HFFc6 (cell line): ENCODE measurements around the gene MFN2. TPM values are rescaled to one million over a fixed set of nuclear protein-coding genes. Genes with fewer than 3 reads are reported as not detected.

ENCODE experiments used
- DNase-seq: peaks from one replicate; pipeline ENCODE4 v3.0.0-alpha.2; 2018
- H3K27ac Mint-ChIP-seq: 2 replicates; pipeline ENCODE4 v1.8.0; 2020; ENCODE audit warnings: mild to moderate bottlenecking, mixed read lengths
- H3K27me3 Mint-ChIP-seq: 2 replicates; pipeline ENCODE4 v1.8.0; 2021; ENCODE audit warnings: mild to moderate bottlenecking, moderate library complexity, mixed read lengths; ENCODE audit not compliant: insufficient read depth
- H3K36me3 Mint-ChIP-seq: 2 replicates; pipeline ENCODE4 v1.8.0; 2021; ENCODE audit warnings: low read depth, mixed read lengths
- H3K4me1 Mint-ChIP-seq: 2 replicates; pipeline ENCODE4 v1.8.0; 2020; ENCODE audit warnings: low read depth, mixed read lengths
- H3K4me3 Mint-ChIP-seq: 2 replicates; pipeline ENCODE4 v1.8.0; 2020; ENCODE audit warnings: mild to moderate bottlenecking, moderate library complexity, mixed read lengths
- H3K9me3 Mint-ChIP-seq: 2 replicates; pipeline ENCODE4 v1.8.0; 2020; ENCODE audit warnings: mild to moderate bottlenecking, mixed read lengths
- CTCF ChIP-seq: fragments of 200-600 bp; sonication (generic); IDR thresholded peaks from 2 replicates; pipeline ENCODE4 v1.5.0; 2021; ENCODE audit warnings: antibody characterized with exemption, mild to moderate bottlenecking
- total RNA-seq, 6 experiments: library from RNA; stranded (reverse); fragmentation: NEBNext Ultra II Directional; extraction: Animal tissue kit (Norgen Biotek cat#: 25700); gene quantifications; 2 replicates in 1 of 6; 3 replicates in 5 of 6; pipeline ENCODE4 v1.2.3, GENCODE V29; 2021

MFN2 gene
- total RNA-seq, 6 experiments from 2014 or later = 92.8 to 112 (median 101) TPM

- Mint-ChIP-seq H3K27ac (no peak overlapping the region), H3K4me1 (peaks cover 24% of the 10 kb centered on the region), H3K4me3 (no peak overlapping the region), H3K27me3 (peaks cover 8% of the 10 kb centered on the region), H3K36me3 (no peaks in the 10 kb centered on the region), H3K9me3 (peaks cover 4% of the 10 kb centered on the region; the same call in 1 of the 2 replicates)
- no peak for TF ChIP-seq CTCF
- DNase-seq = no peak
Measured at GRCh38 chr1:12056331-12056841, 76.1 kb downstream of the MFN2 start.

DNA sequence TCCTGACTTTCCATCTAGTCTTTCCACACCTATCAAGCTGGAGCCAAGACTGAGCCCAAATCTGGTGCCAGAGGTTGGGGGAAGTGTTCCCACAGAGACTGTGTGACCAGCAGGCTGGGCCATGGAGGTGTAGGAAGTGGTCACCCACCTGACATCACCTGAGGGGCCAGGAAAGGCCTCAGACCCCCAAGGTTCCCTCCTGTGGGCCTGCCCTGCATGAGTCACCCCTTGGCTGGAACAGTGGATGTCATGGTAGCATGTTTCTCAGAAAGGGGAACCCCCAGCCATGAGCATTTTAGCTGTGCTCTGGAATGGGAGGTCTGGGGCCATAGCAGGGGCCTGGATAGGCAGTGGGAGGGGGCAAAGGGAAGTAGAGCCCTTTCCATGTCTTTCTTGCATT is 77.1 kb downstream of the MFN2 start:
- H3K4me1 Mint-ChIP-seq = peaks cover 14% of the 10 kb centered on the region
- DNase-seq = no peak
- H3K4me3 Mint-ChIP-seq = no peak overlapping the region
- H3K9me3 Mint-ChIP-seq = peaks cover 4% of the 10 kb centered on the region; the same call in 1 of the 2 replicates
- peaks cover 8% of the 10 kb centered on the region for H3K27me3 Mint-ChIP-seq
- no peaks in the 10 kb centered on the region for H3K36me3 Mint-ChIP-seq
- H3K27ac Mint-ChIP-seq = no peak overlapping the region
- TF ChIP-seq CTCF = no peak

- no peak for DNase-seq
- peaks cover 4% of the 10 kb centered on the region; the same call in 1 of the 2 replicates for H3K9me3 Mint-ChIP-seq
- TF ChIP-seq CTCF = no peak
- H3K27me3 Mint-ChIP-seq = peaks cover 12% of the 10 kb centered on the region
- no peak overlapping the region for H3K4me3 Mint-ChIP-seq
- H3K27ac Mint-ChIP-seq = no peak overlapping the region
- peaks cover 9% of the 10 kb centered on the region for H3K4me1 Mint-ChIP-seq
- H3K36me3 Mint-ChIP-seq = no peaks in the 10 kb centered on the region
Measured at GRCh38 chr1:12057940-12058687, 77.9 kb downstream of the MFN2 start.

- no peak overlapping the region for H3K4me3 Mint-ChIP-seq
Measured at GRCh38 chr1:12059226-12059625, 79.0 kb downstream of the MFN2 start.

DNA sequence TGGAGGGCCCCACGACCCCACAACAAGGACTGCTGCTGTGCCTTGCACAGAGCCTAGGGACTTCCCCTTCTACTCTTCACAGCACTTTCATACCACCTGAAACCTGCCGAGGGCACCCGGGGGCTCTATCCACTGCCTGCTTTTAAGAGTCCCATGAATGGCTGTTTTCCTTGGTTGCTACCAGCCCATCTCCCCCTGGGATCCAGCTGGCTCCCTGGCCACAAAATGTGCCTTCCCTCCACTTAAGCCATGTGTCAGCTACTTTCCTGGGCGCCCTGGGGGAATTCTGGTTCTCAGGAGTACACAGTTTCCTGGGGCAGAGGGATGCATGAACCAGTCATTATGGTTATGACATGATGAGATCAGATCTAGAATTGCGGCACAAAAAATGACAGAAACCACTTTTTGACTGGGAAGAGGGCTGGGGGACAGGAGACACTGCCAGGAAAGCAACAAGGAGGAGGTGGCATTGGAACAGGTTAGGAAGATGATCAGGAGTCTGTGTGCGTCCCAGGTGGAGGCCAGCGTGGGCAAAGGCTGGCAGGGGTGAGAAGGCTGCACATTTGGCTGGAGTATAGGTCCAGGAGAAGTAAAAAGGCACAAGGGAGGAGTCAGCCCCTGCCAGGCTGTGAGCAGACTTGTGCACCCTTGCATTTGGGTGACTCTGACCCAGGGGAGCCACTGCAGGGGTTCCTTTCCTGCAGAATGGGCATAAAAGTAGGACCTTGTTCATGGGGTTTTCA is 79.6 kb downstream of the MFN2 start:
- Mint-ChIP-seq H3K36me3 (no peaks in the 10 kb centered on the region), H3K27ac (no peak overlapping the region), H3K9me3 (peaks cover 4% of the 10 kb centered on the region; the same call in 1 of the 2 replicates), H3K4me3 (no peak overlapping the region), H3K27me3 (peaks cover 23% of the 10 kb centered on the region), H3K4me1 (peaks cover 9% of the 10 kb centered on the region)
- no peak for DNase-seq
- TF ChIP-seq CTCF = no peak

More at GRCh38 chr1:12059226-12059625, 79.0 kb downstream of the MFN2 start:
- no peak for DNase-seq
- Mint-ChIP-seq H3K4me1 (peaks cover 9% of the 10 kb centered on the region), H3K9me3 (peaks cover 4% of the 10 kb centered on the region; the same call in 1 of the 2 replicates), H3K27ac (no peak overlapping the region), H3K27me3 (peaks cover 21% of the 10 kb centered on the region), H3K36me3 (no peaks in the 10 kb centered on the region)
- no peak for TF ChIP-seq CTCF
